Measurements from ENCODE around the gene GOLGA5.
"Not testable (repeated sequence)": the region's sequence is repeated elsewhere in the genome, so short reads cannot be mapped to it uniquely, and the experiment has no call there.

Gene GOLGA5

DNA sequence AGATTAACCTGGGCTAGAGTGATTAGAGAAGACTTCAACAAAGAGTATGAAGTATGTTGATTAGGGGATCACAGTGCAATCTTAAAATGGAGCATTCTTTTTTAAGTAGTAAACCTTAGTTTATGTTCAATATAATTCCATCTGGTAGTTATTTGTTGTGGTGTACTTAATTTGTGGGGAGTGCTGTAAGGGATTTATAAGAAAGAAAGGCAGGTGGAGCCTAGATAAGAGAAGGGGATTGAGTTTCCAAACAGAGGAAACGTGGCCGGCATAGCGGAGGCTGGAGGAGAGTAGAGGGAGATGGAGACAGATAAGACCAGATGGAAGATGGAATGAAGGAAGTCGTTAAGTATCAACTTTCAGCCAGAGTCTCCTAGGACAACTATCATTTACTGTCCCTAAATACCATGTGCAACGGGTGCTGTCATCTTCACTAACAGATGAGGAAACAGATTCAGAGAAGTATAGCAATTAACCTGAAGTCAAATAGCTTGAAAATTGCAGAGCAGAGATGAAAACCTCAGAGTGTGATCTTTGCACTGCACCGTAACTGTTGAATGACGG lies 38.1 kb downstream of the GOLGA5 start:
- no peak for DNase-seq (ENCODE audit: low read depth in 2 of 2)

DNA sequence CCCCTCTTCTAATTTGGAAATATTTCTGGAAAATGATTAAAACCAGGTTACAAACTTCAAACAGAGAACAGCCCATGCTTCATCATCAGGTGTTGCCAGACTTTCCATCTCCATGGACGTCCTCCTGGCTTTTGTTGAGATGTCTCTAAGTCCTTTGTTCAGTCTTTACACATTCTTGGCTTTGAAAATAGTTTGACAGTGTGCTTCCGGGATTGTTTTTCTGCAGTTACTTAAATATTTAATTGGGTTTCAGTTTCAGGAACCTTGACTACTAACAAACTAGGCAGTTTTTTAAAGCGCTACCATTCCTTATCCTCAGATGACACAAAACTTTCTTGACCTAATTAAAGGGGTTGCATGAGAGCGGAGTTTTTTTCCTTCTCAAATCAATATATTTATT lies 47.8 kb downstream of the GOLGA5 start:
- no peak for DNase-seq (ENCODE audit: low read depth in 2 of 2)

DNA sequence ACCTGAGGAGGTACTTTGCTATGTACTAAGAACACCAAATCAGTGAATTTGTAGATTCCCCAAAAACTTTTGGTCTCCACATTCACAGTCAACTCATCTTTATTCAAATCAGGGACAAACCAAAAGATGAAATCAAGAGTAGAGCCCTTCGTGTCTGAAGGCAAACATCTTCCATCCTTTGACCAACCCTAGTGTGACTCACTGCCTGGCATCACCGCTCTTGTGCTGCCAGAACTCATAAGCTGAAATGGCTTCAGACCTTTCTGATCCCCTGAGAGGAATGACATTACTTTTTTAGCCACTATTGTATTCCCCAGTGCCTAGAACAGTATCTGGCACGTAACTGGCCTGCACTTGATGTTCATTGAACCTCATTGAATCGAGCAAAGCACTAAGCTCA lies 50.1 kb downstream of the GOLGA5 start:
- DNase-seq (ENCODE audit: low read depth in 2 of 2) = no peak

DNA sequence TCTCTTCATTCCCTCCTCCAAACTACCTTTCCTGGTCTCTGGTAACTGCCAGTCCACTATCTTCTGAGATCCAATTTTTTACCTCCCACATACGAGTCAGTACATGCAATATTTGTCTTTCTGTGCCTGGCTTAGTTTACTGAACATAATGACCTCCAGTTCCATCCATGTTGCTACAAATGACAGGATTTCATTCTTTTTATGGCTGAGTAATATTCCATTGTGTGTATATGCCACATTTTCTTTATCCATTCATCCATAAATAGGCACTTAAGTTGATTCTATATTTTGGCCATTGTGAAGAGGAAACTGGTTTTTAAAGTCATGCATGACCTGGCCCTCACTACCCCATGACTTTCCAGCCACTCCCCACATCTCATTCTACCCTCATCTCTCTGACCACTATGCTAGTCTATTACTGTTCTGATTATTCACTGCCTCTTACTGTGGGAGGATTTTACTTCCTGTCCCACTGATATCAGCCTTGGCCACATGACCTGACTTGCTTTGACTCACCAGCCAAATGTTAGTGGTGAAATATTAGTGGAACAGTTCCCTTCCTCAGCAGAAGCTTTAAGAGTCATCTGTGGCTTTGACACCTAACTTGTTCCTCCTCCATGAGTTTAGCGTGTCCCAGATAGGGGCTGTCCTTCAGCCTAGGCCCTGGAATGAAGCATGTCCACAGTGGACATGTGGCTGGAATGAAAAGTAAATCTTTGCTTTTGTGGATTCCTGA lies 52.2 kb downstream of the GOLGA5 start:
- no peak for DNase-seq (ENCODE audit: low read depth in 2 of 2)

DNA sequence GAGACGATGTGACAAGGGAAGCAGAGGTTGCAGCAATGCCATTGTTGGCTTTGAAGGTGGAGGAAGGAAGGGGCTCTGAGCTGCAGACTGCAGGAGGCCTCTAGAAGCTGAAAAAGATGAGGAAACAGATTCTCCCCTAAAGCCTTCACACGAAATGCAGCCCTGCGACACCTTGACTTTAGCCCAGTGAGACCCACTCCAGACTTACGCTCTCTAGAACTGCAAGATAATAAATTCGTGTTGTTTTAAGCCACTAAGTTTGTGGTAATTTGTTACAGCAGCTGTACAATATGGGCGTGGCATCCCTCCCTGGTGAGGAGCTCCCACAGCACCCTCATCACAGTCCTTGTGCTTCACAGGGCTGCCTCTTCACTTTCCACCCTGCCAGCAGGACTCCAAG lies 53.2 kb downstream of the GOLGA5 start:
- DNase-seq (ENCODE audit: low read depth in 2 of 2) = no peak

DNA sequence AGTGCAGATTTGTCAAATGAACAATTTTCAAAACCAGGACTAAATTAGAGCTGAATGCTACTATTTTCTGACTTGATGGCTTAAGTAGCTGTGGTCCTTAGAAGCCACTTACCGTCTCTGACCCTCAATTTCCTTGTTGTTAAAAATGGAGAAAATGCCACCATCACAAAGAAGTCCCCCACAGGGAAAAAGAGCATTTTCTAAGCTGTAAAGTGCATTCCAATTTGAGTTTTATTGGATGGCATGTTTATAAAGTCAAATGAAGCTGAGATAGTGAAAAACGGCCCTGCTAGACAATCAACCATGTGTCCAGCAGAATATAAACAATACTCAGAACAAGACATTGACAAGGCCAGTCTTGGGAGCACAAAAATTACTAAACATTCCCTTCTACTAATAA lies 53.6 kb downstream of the GOLGA5 start:
- no peak for DNase-seq (ENCODE audit: low read depth in 2 of 2)

DNA sequence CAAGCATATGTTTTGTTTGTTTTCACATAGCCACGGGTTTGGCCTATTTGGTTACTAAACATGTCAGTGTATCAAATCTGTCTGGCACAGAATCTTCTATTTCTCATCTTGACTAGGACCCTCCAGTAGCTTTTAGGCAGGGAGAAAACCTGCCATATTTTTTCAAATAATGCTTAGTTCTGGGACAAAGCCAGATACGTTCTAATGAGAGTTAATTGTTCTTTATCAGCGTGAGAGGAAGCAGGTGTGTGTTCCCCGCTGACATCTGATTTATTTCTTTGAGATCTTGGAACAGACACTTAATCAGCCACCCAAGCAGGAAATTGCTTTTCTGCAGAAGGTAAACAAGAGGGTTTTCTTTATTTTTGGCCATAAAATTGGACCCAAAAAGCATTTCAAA lies 54.8 kb downstream of the GOLGA5 start:
- DNase-seq (ENCODE audit: low read depth in 2 of 2) = no peak

DNA sequence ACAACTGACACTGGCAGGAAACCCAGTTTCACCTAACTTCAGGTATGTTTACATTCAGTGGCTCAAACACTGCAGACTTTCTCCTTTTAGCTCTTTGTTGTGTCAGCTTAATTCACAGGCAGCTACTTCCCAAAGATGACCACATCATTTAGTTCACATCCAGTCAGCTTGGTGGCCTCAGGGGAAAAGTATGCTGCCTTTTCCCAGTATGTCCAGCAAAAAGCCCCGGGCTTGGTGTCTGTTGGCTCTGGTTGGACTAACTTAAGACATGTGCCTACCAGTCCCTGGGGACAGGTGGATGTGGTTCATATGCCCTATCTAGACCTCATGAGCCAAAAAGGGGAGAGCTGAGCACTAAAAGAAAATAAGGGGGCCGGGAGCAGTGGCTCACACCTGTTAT lies 56.4 kb downstream of the GOLGA5 start:
- no peak for DNase-seq (ENCODE audit: low read depth in 2 of 2)

DNA sequence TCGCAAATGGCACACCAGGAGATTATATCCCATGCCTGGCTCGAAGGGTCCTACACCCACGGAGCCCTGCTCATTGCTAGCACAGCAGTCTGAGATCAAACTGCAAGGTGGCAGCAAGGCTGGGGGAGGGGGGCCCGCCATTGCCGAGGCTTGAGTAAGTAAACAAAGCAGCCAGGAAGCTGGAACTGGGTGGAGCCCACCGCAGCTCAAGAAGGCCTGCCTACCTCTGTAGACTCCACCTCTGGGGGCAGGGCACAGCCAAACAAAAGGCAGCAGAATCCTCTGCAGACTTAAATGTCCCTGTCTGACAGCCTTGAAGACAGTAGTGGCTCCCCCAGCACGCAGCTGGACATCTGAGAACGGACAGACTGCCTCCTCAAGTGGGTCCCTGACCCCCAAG lies 59.0 kb downstream of the GOLGA5 start:
- not testable (repeated sequence) for DNase-seq (ENCODE audit: low read depth in 2 of 2)

DNA sequence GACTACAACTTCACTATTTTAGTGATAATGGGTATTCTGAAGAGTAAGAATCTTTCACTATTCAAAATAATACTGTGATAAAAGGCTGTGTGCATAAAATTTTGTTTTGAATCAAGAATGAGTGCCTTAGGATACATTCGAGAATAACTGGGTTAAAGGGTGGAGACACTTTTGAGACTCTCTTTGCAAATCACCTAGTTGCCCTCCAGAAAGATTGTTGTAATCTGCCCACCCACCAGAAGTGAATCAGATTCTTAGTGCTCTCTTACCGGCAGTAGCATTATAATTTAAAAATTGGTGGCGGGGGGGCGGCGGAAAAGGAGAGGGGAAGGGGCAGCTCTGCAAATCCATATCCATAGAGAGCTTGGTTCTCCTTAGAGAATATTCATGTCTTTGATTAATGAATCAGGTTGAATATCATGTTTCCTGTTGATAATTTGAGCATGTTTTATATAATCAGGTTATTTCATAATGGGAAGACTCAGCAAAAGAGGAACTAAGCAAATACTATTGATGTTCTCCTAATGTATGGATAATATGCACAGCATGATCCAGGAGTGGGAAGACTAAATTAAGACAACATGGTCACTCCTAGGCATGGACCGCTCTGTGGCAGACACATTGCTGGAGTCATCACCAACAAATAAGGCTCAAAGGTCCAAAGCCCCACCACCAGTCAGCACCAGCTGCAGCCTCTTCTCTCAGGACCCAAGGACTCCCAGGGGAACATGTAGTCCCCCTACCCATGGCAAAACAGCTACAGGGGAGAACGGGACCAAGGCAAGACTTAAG lies 66.1 kb downstream of the GOLGA5 start:
- DNase-seq (ENCODE audit: low read depth in 2 of 2) = no peak

DNA sequence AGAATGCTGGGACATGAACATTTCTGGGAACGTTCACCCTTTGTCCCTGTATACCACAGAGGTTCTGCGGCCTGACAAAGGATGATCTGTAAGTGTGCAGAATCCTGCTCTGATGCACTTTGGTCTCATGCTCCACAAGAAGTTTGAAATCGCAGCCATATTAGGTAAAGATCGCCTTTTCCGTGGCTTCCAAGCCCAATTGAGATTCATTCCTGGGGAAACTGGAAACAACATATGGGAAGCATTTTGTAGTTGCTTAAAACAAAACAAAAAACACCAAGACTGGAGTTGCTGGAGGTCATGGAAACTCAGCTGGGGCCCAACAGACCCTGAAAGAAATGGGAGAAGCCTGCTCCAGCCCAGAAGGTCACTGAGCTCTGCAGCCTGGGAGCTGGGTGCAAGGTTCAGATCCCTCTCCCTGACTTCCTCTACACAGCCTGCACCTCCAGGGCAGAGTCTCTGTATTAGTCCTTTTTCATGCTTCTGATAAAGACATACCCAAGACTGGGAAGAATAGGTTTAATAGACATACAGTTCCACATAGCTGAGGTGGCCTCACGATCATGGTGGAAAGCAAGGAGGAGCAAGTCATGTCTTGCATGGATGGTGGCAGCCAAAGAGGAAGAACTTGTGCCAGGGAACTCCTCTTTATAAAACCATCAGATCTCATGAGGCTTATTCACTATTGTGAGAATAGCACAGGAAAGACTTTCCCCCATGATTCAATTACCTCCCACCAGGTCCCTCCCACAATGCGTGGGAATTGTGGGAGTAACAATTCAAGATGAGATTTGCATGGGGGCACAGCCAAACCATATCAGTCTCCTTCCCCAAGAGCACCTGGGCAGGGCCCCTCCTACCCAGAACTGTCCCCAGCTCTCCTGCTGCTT lies 68.0 kb downstream of the GOLGA5 start:
- DNase-seq (ENCODE audit: low read depth in 2 of 2) = no peak

DNA sequence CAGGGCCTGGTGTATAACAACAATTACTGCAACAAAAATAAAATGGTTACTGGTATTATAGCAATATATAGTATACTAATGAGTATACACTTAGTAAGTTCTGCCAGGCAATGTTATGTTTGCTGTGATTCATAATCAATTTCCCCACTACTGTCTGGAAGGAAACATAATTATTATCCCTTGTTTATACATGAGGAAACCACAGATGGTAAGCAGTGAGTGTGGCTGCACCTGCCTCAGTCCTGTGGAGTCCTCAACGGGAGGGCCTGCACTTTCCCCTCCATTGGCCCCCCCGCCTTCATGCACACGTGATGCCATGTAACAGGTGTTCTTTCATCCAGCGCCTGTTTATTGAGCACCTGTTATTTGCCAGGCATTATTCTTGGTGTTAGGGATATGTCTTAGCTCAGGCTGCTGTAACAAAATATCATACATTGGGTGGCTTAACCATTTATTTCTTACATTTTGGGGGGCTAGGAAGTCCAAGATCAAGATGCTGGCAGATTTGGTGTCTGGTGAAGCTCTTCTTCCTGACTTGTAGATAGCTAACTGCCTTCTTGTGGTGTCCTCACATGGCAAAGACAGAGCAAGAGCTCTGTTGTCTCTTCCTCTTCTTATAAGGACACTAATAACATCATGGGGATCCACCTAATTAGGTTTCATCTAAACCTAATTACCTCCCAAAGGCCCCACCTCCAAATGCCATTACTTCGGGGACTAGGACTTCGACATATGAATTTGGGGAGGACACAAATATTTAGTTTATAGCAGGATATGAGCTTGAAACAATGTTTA lies 69.4 kb downstream of the GOLGA5 start:
- DNase-seq (ENCODE audit: low read depth in 2 of 2) = no peak

DNA sequence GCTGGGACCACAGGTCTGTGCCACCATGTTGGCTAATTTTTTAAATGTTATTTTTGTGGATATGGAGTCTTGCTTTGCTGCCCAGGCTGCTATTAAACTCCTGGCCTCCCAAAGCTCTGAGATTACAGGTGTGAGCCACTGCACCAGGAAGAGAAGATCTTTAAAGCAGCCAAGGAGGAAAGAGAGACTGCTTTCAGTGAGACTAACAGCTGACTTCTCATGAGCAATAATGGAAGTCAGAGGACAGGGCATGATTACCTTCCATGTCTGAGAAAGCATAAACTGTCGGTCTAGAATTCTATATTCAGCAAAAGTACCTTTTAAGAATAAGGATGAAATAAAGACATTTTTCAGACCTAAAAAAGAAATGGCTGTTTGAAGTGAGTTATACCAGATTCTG lies 71.6 kb downstream of the GOLGA5 start:
- no peak for DNase-seq (ENCODE audit: low read depth in 2 of 2)

DNA sequence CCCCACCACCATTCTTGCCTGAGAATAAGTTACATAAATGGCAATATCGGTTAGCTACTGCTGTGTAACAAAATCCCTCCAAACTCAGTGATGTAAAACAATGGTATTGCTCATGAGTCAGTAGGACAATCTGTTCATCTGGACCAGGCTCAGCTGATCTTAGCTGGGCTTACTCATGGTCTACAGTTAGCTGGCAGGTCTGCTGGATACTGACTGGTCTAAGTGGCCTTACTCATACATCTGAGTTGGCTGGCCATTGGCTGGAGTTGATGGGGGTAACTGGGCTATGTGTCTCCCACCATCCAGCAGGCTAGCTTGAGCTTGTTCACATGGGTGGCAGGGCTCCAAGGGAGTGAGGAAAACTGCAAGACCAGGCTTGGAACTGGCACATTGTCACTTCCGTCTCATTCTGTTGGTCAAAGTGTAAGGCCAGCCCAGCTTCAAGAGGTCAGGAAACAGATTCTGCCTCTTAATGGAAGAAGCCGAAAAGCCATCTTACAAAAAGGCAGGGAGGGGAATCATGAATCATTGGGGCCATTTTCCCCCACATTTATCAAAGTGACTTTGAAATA lies 72.2 kb downstream of the GOLGA5 start:
- no peak for DNase-seq (ENCODE audit: low read depth in 2 of 2)

DNA sequence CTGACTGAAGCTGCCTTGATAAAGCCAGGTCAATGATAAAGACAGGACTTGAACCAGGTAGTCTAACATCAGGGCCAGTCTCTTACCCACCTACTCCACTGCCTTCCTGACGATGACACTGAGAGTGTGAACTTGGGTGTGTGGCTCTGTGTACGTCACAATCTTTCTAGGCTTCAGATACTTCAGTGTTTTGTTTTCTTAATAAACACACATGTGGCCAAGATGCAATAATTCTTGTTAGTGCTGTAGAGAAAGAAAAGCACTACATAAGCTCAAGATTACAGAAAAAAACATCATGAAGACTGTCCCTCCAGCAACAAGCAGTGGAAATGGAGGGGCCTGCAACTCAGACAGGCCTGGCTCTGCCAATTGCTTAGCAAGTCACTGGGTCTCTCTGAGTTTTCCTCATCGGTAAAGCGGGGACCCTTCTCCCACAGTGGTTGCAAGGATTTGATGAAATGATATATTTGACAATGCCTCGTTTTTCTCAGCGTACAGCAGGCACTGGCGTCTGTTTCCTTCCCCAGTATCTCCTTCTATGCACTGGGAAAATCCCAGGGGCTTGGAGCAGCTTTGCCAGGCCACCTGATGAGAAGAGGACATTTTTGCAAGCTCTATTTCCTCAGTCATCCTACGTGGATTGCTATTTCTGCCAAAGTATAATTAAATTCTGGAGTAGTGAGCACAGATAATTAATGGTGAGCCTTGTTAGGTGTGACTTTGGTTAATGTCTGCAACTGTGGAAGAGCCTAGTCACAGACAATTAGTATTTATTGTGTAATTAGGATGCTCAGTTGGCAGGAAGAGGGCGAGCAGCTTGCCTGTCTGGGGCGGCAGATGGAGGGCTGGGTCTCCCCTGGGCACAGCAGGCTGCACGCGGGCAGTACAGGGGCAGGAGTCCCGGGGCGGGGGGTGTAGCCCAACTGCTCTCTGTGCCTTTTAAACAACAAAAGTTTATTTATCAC lies 73.1 kb downstream of the GOLGA5 start:
- DNase-seq (ENCODE audit: low read depth in 2 of 2) = no peak

DNA sequence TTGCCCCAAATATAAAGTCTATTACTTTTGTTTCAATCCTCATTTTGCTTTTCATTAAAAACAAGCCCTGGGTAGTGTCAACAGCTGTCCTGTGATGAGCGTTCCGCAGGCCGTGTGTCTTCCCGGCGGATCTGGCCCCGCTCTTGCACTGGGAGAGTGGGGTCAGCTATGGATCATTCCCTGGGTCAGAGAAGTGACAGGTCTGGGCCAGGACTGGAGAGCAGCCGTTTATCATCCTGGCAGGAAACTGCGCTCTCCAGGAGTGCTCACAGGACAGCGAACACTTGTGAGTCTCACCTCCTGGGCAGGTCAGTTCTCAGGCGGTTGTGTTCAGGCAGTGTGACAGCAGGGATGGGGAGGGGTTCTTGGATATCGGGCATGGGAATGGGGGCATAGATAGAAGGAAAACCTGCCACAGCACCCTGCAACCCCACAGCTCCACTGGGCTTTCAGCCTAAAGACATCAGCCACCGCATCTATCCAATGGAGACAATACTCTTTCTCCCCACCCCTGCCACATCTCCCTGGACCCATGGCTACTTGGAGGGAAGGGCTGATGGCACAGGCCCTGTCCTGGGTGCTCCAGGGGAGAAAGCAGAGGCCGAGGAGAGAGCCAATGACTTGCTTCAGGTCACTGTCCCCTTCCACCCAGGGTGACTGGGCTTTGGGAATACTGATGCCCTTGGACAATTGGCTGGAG lies 81.0 kb downstream of the GOLGA5 start:
- no peak for DNase-seq (ENCODE audit: low read depth in 2 of 2)

DNA sequence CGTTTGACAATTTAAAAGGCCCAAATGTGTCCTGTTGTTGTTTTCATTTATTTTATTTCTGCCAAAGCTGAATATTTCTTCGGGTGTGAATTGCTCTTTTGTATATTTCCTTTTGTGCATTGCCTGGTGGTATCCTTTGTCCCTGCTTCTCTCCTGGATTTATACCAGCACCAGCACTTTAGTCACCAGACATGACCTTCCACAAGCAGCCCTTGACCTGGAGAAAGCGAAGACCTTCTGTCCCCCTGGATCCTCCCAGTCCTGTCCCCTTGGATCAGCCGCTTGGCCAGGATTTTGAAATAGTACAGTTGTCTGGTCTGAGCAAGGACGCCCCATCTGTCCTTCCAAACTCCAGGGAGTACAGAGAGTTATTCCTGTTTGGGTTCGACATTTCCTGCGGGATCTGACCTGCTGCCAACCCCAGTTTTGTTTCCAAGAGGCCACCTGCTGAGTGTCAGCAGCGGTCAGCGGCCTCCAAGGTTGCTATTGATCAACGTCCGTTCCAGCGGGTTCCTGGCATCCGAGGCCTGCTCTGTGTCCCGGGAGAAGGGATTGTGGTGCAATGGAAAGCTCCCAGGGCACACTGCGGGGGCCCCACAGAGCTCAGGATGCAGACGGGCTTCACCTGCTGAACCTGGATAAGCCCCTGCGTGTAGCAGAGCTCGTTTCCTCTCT lies 83.8 kb downstream of the GOLGA5 start:
- no peak for DNase-seq (ENCODE audit: low read depth in 2 of 2)

DNA sequence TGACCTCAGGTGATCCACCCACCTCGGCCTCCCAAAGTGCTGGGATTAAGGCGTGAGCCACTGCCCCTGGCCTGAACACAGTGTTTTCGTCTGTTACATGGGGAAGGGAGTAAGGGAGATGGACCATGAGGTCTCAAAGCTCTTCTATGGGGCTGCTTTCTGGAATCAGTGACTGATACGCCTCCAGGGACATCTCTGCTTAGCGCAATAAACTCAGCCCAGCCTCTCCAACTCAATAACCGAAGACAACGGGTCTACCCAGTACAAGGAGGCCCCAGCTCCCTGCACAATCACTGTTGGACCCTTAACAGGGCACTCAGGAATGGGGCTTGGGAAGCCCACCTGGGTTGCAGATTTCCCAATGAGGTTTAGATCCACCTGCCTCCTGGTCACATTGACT lies 86.2 kb downstream of the GOLGA5 start:
- no peak for DNase-seq (ENCODE audit: low read depth in 2 of 2)

DNA sequence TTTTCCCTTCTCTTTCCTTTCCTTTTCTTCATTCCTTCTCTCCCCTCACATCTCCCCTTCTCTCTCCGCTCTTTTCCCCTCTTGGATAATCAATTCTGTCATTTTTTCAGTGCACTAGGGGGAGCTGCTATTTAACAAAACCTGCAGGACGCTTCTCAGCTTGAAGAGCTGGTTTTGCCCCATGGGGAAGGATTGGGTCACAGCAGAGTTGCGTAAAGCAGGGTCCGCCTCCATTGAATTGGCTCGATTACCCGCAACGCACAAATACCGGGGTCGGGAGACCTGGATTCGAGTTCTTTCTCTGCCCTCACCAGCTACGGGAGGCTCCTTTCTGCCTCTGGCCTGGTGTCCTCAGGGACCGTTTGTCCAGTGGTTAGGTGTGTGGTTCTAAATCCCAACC lies 86.7 kb downstream of the GOLGA5 start:
- DNase-seq (ENCODE audit: low read depth in 2 of 2) = no peak

Measured in activated CD8-positive, alpha-beta memory T cell treated with anti-CD3 and anti-CD28 coated beads for 4 hours (primary cell).